SU-DHL-6 (cell line): ENCODE data around the gene MED12L.

Experiments
- H2AFZ ChIP-seq: fragments of 200-600 bp; sonication (generic); 2 replicates; pipeline ENCODE4 v1.6.1; 2014; ENCODE audit warnings: low read depth, mild to moderate bottlenecking, moderate library complexity, mixed read lengths, antibody characterized with exemption, low read length; ENCODE audit not compliant: severe bottlenecking
- H3F3A ChIP-seq: fragments of 200-600 bp; shearing (Covaris generic); 2 replicates; pipeline ENCODE4 v1.6.0; 2016; ENCODE audit warnings: antibody characterized with exemption, mild to moderate bottlenecking; ENCODE audit not compliant: insufficient read depth
- H3K27ac ChIP-seq: fragments of 200-600 bp; sonication (generic); 2 replicates; pipeline ENCODE4 v1.5.1; 2016; ENCODE audit warnings: low read depth, mild to moderate bottlenecking, low read length, moderate library complexity, mixed read lengths
- H3K27me3 ChIP-seq: fragments of 200-600 bp; sonication (generic), shearing (Covaris generic); 2 replicates; pipeline ENCODE4 v1.6.0; 2014; ENCODE audit warnings: mild to moderate bottlenecking, low read length
- H3K36me3 ChIP-seq: fragments of 200-600 bp; sonication (generic); 2 replicates; pipeline ENCODE4 v1.6.1; 2014; ENCODE audit warnings: mild to moderate bottlenecking, low read length, mixed read lengths
- H3K4me2 ChIP-seq: fragments of 300-600, 200-600 bp; shearing (Covaris generic), sonication (generic); 2 replicates; pipeline ENCODE4 v1.6.0; 2014; ENCODE audit warnings: low read length, low read depth, mild to moderate bottlenecking; ENCODE audit not compliant: poor library complexity, severe bottlenecking
- H3K4me3 ChIP-seq: fragments of 200-600 bp; sonication (generic); 2 replicates; pipeline ENCODE4 v1.5.1; 2014; ENCODE audit warnings: antibody characterized with exemption, low read length, mild to moderate bottlenecking, mixed read lengths; ENCODE audit not compliant: insufficient read depth, poor library complexity, severe bottlenecking
- H3K79me2 ChIP-seq: fragments of 200-600 bp; sonication (generic); 2 replicates; pipeline ENCODE4 v1.6.1; 2014; ENCODE audit warnings: mild to moderate bottlenecking, low read length, moderate library complexity; ENCODE audit not compliant: insufficient read depth
- H3K9ac ChIP-seq: fragments of 200-600 bp; sonication (generic); 2 replicates; pipeline ENCODE4 v1.7.0; 2014; ENCODE audit warnings: mild to moderate bottlenecking, low read length
- H3K9me2 ChIP-seq: fragments of 200-600 bp; sonication (generic); replicated peaks from 2 replicates; pipeline ENCODE4 v1.6.1; 2014; ENCODE audit warnings: low read length; ENCODE audit not compliant: insufficient read depth
- H3K9me3 ChIP-seq: fragments of 200-600 bp; sonication (generic); 2 replicates; pipeline ENCODE4 v1.6.1; 2014; ENCODE audit warnings: low read length, mixed read lengths; ENCODE audit not compliant: insufficient read depth
- H4K20me1 ChIP-seq: fragments of 200-600 bp; sonication (generic); 2 replicates; pipeline ENCODE4 v1.6.1; 2014; ENCODE audit warnings: low read depth, mild to moderate bottlenecking, antibody characterized with exemption, low read length, moderate library complexity, mixed read lengths
- CTCF ChIP-seq: fragments of 200-600 bp; sonication (generic); IDR thresholded peaks from one replicate; pipeline ENCODE4 v1.5.1; 2017; ENCODE audit warnings: antibody characterized with exemption, mild to moderate bottlenecking, low read length, moderate library complexity; ENCODE audit not compliant: insufficient read depth, poor library complexity, severe bottlenecking
- EZH2phosphoT487 ChIP-seq: fragments of 200-600 bp; sonication (generic), shearing (Covaris generic); conservative IDR thresholded peaks from 2 replicates; pipeline ENCODE4 v1.6.1; 2018; ENCODE audit warnings: mild to moderate bottlenecking, antibody characterized with exemption, low read length, moderate library complexity, mixed read lengths

The MED12L gene

GRCh38 chr3:151350656-151351055 lies 265.2 kb downstream of the MED12L start:
- Histone ChIP-seq H3K27me3 (no peaks in the 10 kb centered on the region), H3F3A (no peaks in the 10 kb centered on the region), H3K36me3 (no peaks in the 10 kb centered on the region), H3K9ac (no peak overlapping the region), H3K27ac (no peak overlapping the region), H3K4me2 (no peak overlapping the region), H3K9me2 (no peaks in the 10 kb centered on the region), H2AFZ (no peak overlapping the region), H3K79me2 (no peaks in the 10 kb centered on the region), H4K20me1 (no peaks in the 10 kb centered on the region), H3K9me3 (no peaks in the 10 kb centered on the region), H3K4me3 (no peak overlapping the region)
- no peak for TF ChIP-seq EZH2phosphoT487

- Histone ChIP-seq H4K20me1 (no peaks in the 10 kb centered on the region), H3K27me3 (no peaks in the 10 kb centered on the region), H3K9me2 (no peaks in the 10 kb centered on the region), H3K4me2 (no peak overlapping the region), H3K27ac (no peak overlapping the region), H3K9me3 (no peaks in the 10 kb centered on the region), H3F3A (no peaks in the 10 kb centered on the region), H3K79me2 (no peaks in the 10 kb centered on the region), H2AFZ (no peak overlapping the region), H3K36me3 (no peaks in the 10 kb centered on the region), H3K9ac (no peak overlapping the region), H3K4me3 (no peak overlapping the region)
- no peak for TF ChIP-seq EZH2phosphoT487
- TF ChIP-seq CTCF: no peak
These were observed 265.8 kb downstream of the MED12L start for GRCh38 chr3:151351219-151351618.

- no peaks in the 10 kb centered on the region for H3K9me2 ChIP-seq
- H2AFZ ChIP-seq: no peak overlapping the region
- no peaks in the 10 kb centered on the region for H4K20me1 ChIP-seq
- H3K27ac ChIP-seq: no peak overlapping the region
- H3F3A ChIP-seq: no peaks in the 10 kb centered on the region
- no peaks in the 10 kb centered on the region for H3K9me3 ChIP-seq
- TF ChIP-seq CTCF: no peak
- no peak for TF ChIP-seq EZH2phosphoT487
- no peak overlapping the region for H3K9ac ChIP-seq
- H3K36me3 ChIP-seq: no peaks in the 10 kb centered on the region
- H3K4me3 ChIP-seq: no peak overlapping the region
- H3K27me3 ChIP-seq: no peaks in the 10 kb centered on the region
- H3K79me2 ChIP-seq: no peaks in the 10 kb centered on the region
- no peak overlapping the region for H3K4me2 ChIP-seq
These were observed 266.2 kb downstream of the MED12L start for GRCh38 chr3:151351648-151352047.

- no peak overlapping the region for H2AFZ ChIP-seq
- H3K4me2 ChIP-seq: no peak overlapping the region
- TF ChIP-seq CTCF: no peak
- no peak for TF ChIP-seq EZH2phosphoT487
- H3K27ac ChIP-seq: no peak overlapping the region
- no peaks in the 10 kb centered on the region for H3K9me3 ChIP-seq
- no peaks in the 10 kb centered on the region for H3F3A ChIP-seq
- no peaks in the 10 kb centered on the region for H3K9me2 ChIP-seq
- no peak overlapping the region for H3K4me3 ChIP-seq
- no peaks in the 10 kb centered on the region for H3K27me3 ChIP-seq
- H3K9ac ChIP-seq: no peak overlapping the region
- H3K36me3 ChIP-seq: peaks cover 10% of the 10 kb centered on the region; the same call in 1 of the 2 replicates
- H3K79me2 ChIP-seq: no peaks in the 10 kb centered on the region
- no peaks in the 10 kb centered on the region for H4K20me1 ChIP-seq
These were observed 271.5 kb downstream of the MED12L start for GRCh38 chr3:151356794-151357462.
